ENCODE measurements around the gene MPZL1. TPM values are rescaled to one million over a fixed set of nuclear protein-coding genes. Genes with fewer than 3 reads are reported as not detected.

MPZL1 gene
- total and polyA plus RNA-seq, 2 of the 8 experiments (the other 6 are each of a cell fraction or from before 2014, with no cell fraction given), result 37.8 to 120 TPM

GRCh38 chr1:167703557-167703956 lies 18.2 kb upstream of the MPZL1 start:
- H2BK15ac ChIP-seq (ENCODE audit: low read length), result no peak overlapping the region
- no peaks in the 10 kb centered on the region for H3K23me2 ChIP-seq (ENCODE audit: low read depth, low read length)
- H2BK20ac ChIP-seq (ENCODE audit: low read length), result 0 out of 2 replicates have a peak overlapping the region, but pooled peaks have one; percentile 25
- H3K27ac ChIP-seq (ENCODE audit: low read depth, low read length), result no peak overlapping the region
- H4K5ac ChIP-seq (ENCODE audit: insufficient read length, low read depth, low read length), result no peak overlapping the region
- no peak overlapping the region for H3K23ac ChIP-seq (ENCODE audit: insufficient read length)
- DNase-seq (ENCODE audit: low read depth in 1 of 2, low spot score in 2 of 2) (no peak), FAIRE-seq (no peak)
- H2BK5ac ChIP-seq (ENCODE audit: low read depth, low read length), result no peak overlapping the region
- H3K4me1 ChIP-seq (replicated peaks in 1 of 4; ENCODE audit: control insufficient read depth in 3 of 4, insufficient read depth in 4 of 4, low read length in 3 of 4), result peaks cover 2 to 19% (median 12%) of the 10 kb centered on the region in 4 experiments; a peak in 4 of 7 replicates
- H2AK5ac ChIP-seq (ENCODE audit: low read depth, low read length), result no peak overlapping the region; the same call in 1 of the 2 replicates
- H3K4me2 ChIP-seq (ENCODE audit: insufficient read depth in 1 of 2, low read depth in 2 of 2, low read length in 2 of 2), result no peak overlapping the region
- H3K14ac ChIP-seq (ENCODE audit: insufficient read length), result no peak overlapping the region
- POLR2A ChIA-PET (ENCODE audit: partially characterized antibody), result interaction anchor here (0.8 kb wide), 1 partner anchor 10 kb away, joined by 3 read pairs; no protein-coding TSS in a partner anchor
- no peaks in the 10 kb centered on the region for H4K20me1 ChIP-seq (replicated peaks in 1 of 2; ENCODE audit: control insufficient read depth in 1 of 2, insufficient read depth in 2 of 2, low read length in 2 of 2)
- peak overlapping the region; percentile 22 for H4K91ac ChIP-seq (replicated peaks; ENCODE audit: insufficient read length, low read length)
- no peak overlapping the region for H3K9ac ChIP-seq (replicated peaks in 1 of 4; ENCODE audit: extremely low read depth in 1 of 4, low read depth in 3 of 4, low read length in 3 of 4)
- H3K4me3 ChIP-seq (ENCODE audit: extremely low read depth in 1 of 4, insufficient read depth in 2 of 4, low read depth in 3 of 4, low read length in 4 of 4), result no peak overlapping the region
- H3K79me1 ChIP-seq (ENCODE audit: low read depth, low read length), result no peaks in the 10 kb centered on the region
- no peak overlapping the region for H3K56ac ChIP-seq (replicated peaks; ENCODE audit: insufficient read length, low read depth, low read length)
- no peak overlapping the region for H2BK120ac ChIP-seq (replicated peaks; ENCODE audit: low read depth, low read length)
- H4K8ac ChIP-seq (ENCODE audit: extremely low read depth, insufficient read depth, low read length), result no peak overlapping the region
- H3K36me3 ChIP-seq (ENCODE audit: control insufficient read depth in 2 of 4, insufficient read depth in 4 of 4, low read length in 3 of 4), result no peaks in the 10 kb centered on the region
- H2BK12ac ChIP-seq (ENCODE audit: low read depth, low read length), result no peak overlapping the region
- no peak overlapping the region; the same call in 1 of the 2 replicates for H3K18ac ChIP-seq (ENCODE audit: extremely low read depth, low read length)
- 86% methylated on average over 1 of the region's 1 CpG; no CpG with 5 or more reads in 1 of the 2 experiments for WGBS, 2 experiments (ENCODE audit: extremely low coverage in 1 of 2, insufficient coverage in 1 of 2, insufficient read length in 1 of 2, insufficient replicate concordance in 2 of 2, low coverage in 1 of 2, low lambda C conversion rate in 2 of 2, missing lambda C conversion rate in 1 of 2)
- H3K9me3 ChIP-seq (ENCODE audit: insufficient read depth in 2 of 2, low read depth in 1 of 2, low read length in 1 of 2), result no peaks in the 10 kb centered on the region
- no peak overlapping the region for H3K4ac ChIP-seq (replicated peaks; ENCODE audit: insufficient read length, low read depth, low read length)
- H3K27me3 ChIP-seq (replicated peaks in 1 of 4; ENCODE audit: control insufficient read depth in 3 of 4, extremely low read depth in 1 of 4, insufficient read depth in 3 of 4, low read length in 3 of 4), result no peaks in the 10 kb centered on the region; a peak in 1 of 7 replicates
- H3K79me2 ChIP-seq (ENCODE audit: control insufficient read depth in 1 of 2, insufficient read depth in 2 of 2, low read length in 2 of 2), result no peaks in the 10 kb centered on the region
- H2AFZ ChIP-seq (ENCODE audit: low read length), result no peak overlapping the region
- CTCF ChIA-PET (ENCODE audit: partially characterized antibody), result interaction anchor here (1.0 to 2.6 kb wide), 6 partner anchors 9 to 147 kb away, joined by 3 to 15 read pairs (median 4); no protein-coding TSS in a partner anchor
- TF ChIP-seq RNF2 (IDR thresholded peaks at IDR 0.05; ENCODE audit: borderline replicate concordance, low read depth, low read length, missing control alignments, poor library complexity, severe bottlenecking) (no peak), SUZ12 (IDR thresholded peaks at IDR 0.05; ENCODE audit: low read length) (no peak), POLR2A (IDR thresholded peaks at IDR 0.05; ENCODE audit: control extremely low read depth in 1 of 2, low read depth in 2 of 2, low read length in 2 of 2) (no peak), USF2 (IDR thresholded peaks at IDR 0.05; ENCODE audit: low read length) (no peak), CREB1 (IDR thresholded peaks at IDR 0.05) (no peak), SP4 (IDR thresholded peaks at IDR 0.05; ENCODE audit: low read length) (no peak), BACH1 (IDR thresholded peaks at IDR 0.05; ENCODE audit: low read length) (no peak), CHD1 (IDR thresholded peaks at IDR 0.05; ENCODE audit: low read depth, low read length) (no peak), ATF2 (IDR thresholded peaks at IDR 0.05; ENCODE audit: low read length) (no peak), TBP (IDR thresholded peaks at IDR 0.05; ENCODE audit: low read depth, low read length) (no peak), ATF3 (IDR thresholded peaks at IDR 0.05; ENCODE audit: insufficient read depth, low read depth, low read length) (no peak)
